Measurements from ENCODE around the gene SYNGR4.

- no peak for TF ChIP-seq CTCF (IDR thresholded peaks at IDR 0.05)
- no peak for TF ChIP-seq POLR2A (IDR thresholded peaks at IDR 0.05)
- TF ChIP-seq EP300 (IDR thresholded peaks at IDR 0.05) = no peak
- no peak for TF ChIP-seq POLR2AphosphoS5 (IDR thresholded peaks at IDR 0.05)
Measured at GRCh38 chr19:48382286-48382685, 18.1 kb downstream of the SYNGR4 start.
